Right lobe of liver (tissue), 4 donors: ENCODE measurements around the gene COA1.

Experiments used
- POLR2A ChIP-seq: fragments of 450-650 bp; IDR thresholded peaks from one replicate; pipeline ENCODE4 v1.6.1; 2017; ENCODE audit warnings: antibody characterized with exemption, mild to moderate bottlenecking
- TF ChIP-seq, protein P1 (sequence below), 4 donors: fragments of 200-600 bp in 3 of 4; fragments of 450-650 bp in 1 of 4; IDR thresholded peaks; one replicate each; pipeline versions ENCODE4 v1.5.1 to v1.8.0; 2016 to 2022; ENCODE audit warnings: antibody characterized with exemption in 4 of 4, mild to moderate bottlenecking in 2 of 4
- donor health status: DM: no; HTN: no; CAD: no.
- donor health status: DM: no; HTN: no; CAD: no.
- donor health status: DM: no; HTN: yes; CAD: no.

DNA sequence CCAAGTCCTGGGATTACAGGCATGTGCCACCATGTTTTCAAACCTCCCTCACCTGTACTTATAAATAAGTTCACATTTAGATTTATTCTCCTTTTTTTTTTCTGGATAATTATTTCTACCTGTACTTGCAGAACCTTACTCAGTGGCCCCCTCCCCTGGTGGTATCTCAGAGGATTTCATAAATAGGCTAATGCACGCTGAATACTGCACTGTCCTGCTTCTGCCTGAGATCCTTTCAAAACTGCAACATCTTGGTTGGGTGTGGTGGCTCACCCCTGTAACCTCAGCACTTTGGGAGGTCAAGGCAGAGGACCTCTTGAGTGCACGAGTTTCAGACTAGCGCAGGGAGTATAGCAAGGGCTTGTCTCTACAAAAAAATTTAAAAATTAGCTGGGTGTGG, 24.5 kb upstream of the COA1 start:
- TF ChIP-seq, protein P1, sequence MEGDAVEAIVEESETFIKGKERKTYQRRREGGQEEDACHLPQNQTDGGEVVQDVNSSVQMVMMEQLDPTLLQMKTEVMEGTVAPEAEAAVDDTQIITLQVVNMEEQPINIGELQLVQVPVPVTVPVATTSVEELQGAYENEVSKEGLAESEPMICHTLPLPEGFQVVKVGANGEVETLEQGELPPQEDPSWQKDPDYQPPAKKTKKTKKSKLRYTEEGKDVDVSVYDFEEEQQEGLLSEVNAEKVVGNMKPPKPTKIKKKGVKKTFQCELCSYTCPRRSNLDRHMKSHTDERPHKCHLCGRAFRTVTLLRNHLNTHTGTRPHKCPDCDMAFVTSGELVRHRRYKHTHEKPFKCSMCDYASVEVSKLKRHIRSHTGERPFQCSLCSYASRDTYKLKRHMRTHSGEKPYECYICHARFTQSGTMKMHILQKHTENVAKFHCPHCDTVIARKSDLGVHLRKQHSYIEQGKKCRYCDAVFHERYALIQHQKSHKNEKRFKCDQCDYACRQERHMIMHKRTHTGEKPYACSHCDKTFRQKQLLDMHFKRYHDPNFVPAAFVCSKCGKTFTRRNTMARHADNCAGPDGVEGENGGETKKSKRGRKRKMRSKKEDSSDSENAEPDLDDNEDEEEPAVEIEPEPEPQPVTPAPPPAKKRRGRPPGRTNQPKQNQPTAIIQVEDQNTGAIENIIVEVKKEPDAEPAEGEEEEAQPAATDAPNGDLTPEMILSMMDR (IDR thresholded peaks at IDR 0.05): no peak
- no peak for TF ChIP-seq POLR2A
